GM12873 (cell line): ENCODE measurements around the gene TMEM269.

Source experiments
- CTCF ChIP-seq: IDR thresholded peaks from 2 replicates; pipeline ENCODE4 v1.5.1; 2012; ENCODE audit warnings: low read depth, mild to moderate bottlenecking, moderate library complexity, low read length, control low read depth; ENCODE audit not compliant: insufficient read depth; ENCODE audit errors: missing control alignments

Gene TMEM269

GRCh38 chr1:42846257-42847110, 61.7 kb downstream of the TMEM269 start, which contains the start of gene ZNF691:
Gene ZNF691, plus strand, starts transcription at chr1:42846613. Its CDS starts 3,046 bp downstream, at chr1:42849659.
- peak; percentile 40 for TF ChIP-seq CTCF

- no peak for TF ChIP-seq CTCF
Measured at GRCh38 chr1:42847111-42847595, 62.4 kb downstream of the TMEM269 start.

GRCh38 chr1:42847721-42848460, 63.1 kb downstream of the TMEM269 start:
- no peak for TF ChIP-seq CTCF

- TF ChIP-seq CTCF: no peak
Measured at GRCh38 chr1:42848823-42849537, 64.2 kb downstream of the TMEM269 start.

- TF ChIP-seq CTCF: no peak
Measured at GRCh38 chr1:42849944-42850343, 65.2 kb downstream of the TMEM269 start.
